CD4-positive, alpha-beta T cell treated with Interleukin-4 for 4 hours (primary cell): ENCODE data around the gene UPK1A.
A peak's percentile ranks its signal among the peaks of the same experiment; 100 is the strongest.
"Not testable (repeated sequence)": the region's sequence is repeated elsewhere in the genome, so short reads cannot be mapped to it uniquely, and the experiment has no call there.

Experiments used
- DNase-seq: peaks from one replicate; pipeline ENCODE4 v3.0.0-alpha.2; 2020

The UPK1A gene

DNA sequence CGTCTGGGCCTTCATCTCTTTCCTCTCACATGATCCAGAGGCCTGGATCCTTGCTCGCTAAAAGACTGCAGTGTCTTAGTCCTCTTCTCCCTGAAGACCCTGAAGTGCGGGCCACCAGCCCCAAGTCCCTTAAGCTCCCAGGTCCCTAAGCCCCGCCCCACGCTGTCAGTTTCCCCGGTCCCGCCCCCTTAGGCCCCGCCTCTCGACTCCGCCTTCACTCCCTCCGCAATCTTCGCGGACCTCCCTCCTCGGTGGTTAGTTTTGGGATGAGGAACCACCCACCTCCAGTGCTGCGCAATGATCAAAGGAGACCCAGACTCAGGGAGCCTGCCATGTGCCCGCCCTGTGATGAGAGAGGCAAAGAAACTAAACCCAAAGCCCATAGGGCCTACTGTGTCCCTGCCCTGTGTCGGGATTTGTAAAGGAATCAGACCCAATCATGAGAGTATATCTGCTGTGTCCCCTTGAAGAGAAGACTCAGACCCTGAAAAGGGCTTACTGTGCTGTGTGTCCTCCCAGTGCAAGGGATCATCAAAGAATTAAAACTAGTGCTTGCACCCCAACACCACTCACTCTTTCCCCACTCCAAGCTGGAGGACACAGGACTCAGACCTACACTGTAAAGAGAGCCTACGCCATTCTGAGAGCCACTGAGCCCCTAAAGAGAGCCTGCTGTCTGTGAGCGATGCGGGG is 21.2 kb upstream of the UPK1A start:
- DNase-seq, result peak; percentile 46

DNA sequence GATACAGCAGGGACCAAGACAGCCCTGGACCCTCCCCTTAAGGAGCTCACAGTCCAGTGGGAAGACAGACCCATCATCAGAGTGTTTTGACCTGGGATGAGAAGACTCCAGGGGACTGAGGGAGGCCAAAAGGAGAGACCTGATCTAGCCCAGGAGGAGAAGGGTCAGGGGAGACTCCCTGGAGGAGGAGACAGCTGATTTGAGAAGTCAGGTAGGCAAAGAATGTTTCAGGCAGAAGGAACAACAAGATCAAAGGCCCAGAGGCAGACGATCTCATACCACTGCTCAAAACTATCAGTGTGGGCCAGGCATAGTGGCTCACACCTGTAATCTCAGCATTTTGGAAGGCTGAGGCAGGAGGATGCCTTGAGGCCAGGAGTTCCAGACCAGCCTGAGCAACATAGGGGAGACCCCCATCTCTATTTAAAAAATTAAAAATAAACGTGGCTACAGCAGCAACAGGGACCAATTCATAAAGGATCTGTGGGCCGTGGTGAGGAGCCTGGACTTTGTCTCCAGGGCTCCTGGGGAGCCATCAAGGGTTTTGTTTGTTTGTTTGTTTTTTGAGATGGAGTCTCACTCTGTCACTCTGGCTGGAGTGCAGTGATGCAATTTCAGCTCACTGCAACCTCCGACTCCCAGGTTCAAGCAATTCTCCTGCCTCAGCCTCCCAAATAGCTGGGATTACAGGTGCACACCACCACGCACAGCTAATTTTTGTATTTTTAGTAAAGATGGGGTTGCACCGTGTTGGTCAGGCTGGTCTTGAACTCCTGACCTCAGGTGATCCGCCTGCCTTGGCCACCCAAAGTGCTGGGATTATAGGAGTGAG is 20.4 kb upstream of the UPK1A start:
- no peak for DNase-seq

DNA sequence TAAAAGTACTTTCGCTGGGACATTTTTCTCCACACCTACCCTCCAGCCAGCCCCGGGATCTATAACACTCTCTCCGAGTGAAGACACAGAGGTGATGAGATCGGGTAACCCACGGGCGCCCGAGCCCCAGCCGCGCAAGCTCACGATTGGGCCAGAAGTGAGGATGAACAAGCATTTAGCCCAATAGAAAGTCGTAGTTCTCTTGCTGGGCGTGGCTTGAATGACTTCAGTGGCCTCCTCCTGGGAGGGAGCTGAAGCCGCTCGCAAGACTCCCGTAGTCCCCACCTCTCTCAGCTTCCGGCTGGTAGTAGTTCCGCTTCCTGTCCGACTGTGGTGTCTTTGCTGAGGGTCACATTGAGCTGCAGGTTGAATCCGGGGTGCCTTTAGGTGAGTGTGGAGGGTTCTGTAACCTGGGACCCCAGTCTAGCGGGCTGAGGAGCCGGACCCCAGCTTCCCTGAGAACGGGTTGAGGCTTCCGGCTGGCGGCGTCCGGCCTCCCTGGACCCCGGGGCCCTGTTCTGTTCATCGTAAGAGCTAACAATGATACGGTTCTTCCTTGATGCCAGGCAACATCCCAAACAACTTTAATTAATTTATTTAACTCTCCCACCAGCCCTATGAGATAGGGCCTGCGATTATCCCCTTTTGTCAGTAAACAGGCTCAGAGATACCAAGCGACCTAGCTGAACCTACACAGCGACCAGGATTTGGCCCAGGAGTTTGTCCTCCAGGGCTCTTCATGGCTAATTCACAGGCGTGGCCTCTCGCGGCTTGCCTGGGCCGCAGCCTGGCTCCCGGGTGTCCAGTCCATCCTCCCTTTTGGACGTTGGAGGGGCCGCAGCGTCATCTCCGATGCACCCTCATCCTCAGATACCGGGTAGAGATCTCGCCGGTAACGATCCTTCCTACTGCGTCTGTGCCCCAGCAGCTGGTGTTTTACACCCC is 18.0 kb upstream of the UPK1A start, which contains the start of gene COX6B1:
Gene COX6B1, plus strand, starts transcription at position 307 of the 945 bp plus-strand sequence. CDS start 2,921 bp downstream, outside the sequence.
- peak; percentile 96 for DNase-seq

DNA sequence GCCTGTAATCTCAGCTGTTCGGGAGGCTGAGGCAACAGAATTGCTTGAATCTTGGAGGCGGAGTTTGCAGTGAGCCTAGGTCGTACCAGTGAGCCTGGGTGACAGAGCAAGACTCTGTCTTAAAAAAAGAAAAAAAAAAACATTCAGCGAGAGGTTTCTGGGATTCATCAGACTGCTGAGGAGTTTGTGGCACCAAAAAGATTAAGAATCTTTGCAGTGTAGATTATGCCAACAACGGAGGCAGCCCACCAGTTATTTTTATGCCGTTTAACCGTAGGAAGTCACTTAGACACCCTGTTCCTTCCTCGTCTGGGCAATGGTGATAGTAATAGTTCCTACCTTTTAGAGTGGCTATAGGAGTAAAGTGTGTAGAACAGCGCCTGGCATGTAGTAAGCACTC is 15.7 kb upstream of the UPK1A start:
- DNase-seq, result no peak

DNA sequence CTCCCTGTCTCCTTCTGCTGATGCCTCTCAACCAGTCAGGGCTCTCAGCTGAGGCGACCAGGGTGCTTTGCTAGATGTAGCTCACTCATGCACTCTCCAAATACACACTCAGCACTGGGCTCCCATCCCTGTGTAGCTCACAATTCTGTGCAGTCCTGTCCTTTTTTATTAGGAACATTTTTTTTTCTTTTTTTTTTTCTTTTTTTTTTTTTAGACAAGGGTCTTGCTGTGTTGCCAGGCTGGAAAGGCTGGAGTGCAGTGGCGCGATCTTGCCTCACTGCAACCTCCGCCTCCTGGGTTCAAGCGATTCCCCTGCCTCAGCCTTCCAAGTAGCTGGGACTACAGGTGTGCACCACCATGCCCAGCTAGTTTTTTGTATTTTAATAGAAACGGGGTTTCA is 11.5 kb upstream of the UPK1A start:
- not testable (repeated sequence) for DNase-seq

DNA sequence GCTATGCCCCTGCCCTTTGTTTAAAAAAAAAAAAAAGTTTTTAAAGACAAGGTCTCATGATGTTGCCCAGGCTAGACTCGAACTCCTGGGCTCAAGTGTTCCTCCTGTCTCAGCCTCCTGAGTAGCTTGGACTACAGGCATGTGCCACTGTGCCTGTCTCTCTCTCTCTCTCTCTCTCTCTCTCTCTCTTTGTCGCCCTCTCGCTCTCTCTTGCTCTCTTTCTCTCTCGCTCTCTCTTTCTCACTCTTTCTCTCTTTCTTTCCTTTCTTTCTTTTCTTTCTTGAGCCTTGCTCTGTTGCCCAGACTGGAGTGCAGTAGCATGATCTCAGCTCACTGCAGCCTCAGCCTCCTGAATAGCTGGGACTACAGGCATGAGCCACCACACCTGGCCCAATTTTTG is 10.7 kb upstream of the UPK1A start:
- DNase-seq, result no peak

DNA sequence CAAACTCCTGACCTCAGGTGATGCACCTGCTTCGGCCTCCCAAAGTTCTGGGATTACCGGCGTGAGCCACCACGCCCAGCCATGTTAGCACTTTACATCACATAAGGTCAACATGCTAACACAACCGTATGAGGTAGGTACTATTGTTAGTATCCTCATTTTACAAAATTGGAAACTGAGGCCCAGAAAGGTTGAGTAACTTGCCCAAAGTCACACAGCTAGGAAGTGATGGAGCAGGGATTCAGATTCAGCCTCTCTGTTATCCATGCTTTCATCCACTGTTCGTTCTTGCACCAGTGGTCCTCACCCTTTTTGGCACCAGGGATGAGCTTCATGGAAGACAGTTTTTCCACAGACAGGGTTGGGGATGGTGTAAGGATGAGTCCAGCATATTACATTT is 9.6 kb upstream of the UPK1A start:
- no peak for DNase-seq

DNA sequence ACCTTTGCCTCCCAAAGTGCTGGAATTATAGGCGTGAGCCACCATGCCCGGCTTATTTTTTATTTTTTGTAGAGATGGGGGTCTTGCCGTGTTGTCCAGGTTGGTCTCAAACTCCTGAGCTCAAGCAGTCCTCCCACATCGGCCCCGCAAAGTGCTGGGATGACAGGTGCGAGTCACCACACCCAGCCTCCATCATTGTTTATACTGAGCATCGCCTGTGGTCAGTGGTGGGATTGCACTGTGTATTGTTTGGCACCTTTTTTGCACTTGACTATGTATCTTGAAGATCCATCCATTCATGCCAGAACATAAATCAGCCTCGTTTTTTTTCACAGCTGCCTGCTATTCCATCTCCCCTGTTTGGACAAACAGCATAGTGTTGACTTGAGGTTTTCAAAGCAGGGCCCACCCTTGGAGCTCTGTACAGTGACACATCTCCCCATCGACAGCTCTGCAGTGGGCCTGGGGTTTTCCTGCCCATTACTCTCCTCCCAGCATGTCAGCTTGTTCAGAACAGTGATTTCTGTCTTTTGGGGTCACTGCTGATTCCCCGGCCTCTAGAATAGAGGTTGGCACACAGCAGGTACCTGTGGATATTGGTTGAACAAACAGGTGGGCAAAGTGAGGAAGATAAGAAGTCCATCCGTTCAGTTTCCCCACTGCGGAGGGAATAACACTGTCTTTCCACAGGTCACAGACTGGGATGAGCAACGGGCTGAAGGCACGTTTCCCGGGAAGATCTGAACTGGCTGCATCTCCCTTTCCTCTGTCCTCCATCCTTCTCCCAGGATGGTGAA is 8.2 kb upstream of the UPK1A start:
- no peak for DNase-seq

DNA sequence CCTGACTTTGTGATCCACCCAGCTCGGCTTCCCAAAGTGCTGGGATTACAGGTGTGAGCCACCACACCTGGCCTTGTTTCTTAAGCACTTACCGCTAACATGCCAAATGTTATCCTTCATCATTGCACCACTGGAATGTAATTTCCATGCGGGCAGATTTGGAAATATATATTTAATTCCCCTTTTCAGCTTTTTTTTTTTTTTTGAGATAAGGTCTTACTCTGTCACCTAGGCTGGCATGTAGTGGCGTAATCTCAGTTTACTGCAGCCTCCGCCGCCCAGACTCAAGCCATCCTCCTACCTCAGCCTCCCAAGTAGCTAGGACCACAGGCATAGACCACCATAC is 4.3 kb upstream of the UPK1A start:
- no peak for DNase-seq

DNA sequence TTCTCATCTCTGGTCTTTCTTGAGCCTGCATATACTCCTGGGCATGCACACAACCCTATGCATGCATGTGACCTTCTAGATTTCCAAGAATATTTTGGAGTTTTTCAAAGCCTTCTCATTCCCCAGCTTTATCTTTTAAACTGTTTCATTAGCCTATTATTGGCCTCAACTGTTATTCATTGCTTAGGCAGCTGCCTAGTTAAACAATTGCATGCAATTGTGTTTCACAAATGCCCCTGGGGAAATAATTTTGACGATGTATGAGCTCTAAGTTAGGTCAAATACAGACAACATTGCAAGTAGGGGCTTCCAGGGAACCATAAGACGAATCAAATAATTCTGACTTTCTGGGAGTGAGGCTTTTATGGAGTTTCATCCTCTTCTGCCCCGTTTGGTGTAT is 2.3 kb upstream of the UPK1A start:
- no peak for DNase-seq

DNA sequence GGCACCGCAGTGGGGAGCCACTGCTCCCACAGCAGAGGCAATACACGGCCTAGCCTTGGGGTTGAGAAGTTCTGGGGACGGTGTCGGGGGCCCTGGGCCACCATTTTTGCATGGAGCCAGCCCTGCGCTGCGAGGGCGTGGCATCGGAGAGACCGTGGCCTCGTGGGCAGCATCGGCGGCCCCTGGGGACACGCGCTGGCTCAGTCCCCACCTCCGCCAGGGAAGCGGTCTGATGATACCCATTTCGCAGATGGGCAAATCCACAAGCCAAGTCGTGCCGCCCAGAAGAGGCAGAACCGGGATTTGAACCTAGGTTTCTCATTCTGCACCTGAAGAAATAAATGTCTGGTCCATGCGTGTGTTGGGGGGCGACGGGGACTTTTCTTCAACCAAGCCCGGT is 1.2 kb upstream of the UPK1A start:
- DNase-seq, result no peak

DNA sequence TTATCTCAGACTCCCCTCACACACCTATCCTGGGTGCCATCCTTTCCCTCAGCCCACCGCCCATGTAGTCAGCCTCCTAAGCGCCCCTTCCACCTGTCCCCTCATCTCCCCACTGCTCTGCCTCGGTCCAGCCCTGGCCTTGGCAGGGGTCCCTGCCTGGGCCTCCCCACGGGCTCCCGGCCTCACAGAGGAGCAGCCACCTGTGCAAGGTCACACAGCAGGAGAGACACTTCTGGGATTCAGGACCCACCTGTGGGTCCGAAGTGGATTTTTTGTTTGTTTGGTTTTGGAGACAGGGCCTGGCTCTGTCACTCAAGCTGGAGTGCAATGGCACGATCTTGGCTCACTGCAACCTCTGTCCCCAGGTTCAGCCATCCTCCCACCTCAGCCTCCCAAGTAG is 713 bp upstream of the UPK1A start:
- no peak for DNase-seq

DNA sequence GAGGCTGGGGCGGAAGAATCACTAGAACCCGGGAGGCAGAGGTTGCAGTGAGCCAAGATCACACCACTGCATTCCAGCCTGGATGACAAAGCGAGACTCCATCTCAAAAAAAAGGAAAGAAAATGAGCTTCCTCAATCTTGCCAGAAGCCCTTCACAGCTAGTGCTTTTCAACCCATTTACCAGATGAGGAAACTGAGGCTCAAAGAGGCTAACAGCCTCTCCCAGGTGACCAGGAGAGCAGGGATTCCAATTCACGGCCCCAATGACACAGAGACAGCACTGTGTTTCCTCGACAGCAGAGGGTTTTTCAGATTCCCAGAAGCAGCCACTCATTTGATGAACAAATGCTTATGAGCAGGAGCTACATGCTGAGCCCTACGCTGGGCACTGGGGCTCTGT is 3.2 kb downstream of the UPK1A start:
- DNase-seq, result no peak

DNA sequence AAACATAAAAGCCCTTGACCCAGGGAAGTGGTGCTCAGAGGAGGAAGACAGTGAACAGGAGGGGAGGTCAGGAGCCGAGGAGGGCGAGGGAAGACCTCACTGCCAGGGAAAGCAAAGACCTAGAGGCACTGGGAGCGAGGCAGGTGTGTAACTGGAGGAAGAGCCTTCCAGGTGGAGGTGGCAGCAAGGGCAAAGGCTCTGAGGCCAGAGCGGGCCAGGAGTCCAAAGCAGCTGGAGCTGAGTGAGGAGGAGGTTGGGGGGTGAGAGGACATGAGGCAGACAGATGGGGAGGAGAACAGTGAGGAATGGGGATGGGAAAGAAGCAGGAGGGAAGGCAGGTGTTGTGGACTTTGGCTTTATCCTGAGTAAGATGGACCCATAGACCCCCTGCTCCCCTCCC is 3.7 kb downstream of the UPK1A start:
- no peak for DNase-seq

DNA sequence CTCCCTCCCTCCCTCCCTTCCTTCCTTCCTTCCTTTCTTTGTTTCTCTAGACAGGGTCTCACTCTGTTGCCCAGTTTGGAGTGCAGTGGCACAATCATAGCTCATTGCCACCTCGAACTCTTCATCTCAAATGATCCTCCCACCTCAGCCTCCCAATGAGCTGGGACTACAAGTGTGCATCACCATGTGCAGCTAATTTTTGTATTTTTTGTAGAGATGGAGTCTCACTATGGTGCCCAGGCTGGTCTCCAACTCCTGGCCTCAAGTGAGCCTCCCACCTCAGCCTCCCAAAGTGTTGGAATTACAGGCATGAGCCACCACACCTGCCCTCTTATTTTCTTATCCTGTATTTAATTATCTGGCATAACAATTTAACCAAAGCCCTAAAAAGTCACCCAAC is 4.4 kb downstream of the UPK1A start:
- no peak for DNase-seq

DNA sequence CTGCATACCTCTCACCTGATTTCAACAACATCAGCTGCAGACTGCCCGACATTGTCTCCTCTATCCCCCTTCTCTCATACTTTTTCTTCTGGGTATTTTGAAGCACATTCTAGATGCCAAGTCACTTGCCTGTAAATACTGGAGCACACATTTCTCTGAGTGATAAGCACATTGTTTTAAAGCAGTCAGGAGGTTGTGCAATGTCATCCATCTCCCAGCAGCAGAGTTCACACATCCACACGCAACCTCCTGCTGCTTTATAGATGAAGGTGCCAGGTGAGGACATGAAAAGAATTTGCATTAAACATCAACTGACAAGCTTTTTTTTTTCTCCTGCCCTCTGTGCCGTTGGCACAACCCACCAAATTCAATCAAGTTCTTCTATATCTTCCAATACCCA is 5.5 kb downstream of the UPK1A start:
- no peak for DNase-seq

DNA sequence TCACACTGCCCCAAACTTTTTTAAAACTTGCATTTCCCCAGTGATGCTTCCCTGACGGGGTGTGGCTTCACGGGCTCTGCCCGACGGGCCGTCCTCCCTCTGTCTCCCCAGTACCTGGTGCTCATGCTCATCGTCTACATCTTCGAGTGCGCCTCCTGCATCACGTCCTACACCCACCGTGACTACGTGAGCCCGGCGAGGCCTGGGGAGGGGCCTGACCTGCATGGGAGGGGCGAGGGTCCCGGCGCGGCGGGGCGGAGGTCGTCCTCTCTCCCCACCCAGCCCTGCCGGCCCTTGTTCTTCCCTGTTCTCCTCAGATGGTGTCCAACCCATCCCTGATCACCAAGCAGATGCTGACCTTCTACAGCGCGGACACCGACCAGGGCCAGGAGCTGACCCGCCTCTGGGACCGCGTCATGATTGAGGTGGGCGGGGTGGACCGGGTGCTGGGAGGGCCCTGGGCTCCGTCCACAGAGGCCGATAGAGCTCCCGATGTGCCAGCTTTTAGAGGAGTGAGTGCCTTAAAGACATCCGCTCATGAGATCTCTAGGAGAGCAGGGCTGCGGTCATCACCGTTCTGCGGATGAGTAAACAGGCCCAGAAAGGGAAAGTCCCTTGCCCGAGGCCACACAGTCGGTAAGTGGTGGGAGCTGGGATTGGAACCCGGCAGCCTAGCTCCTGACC is 6.9 kb downstream of the UPK1A start:
- DNase-seq, result peak; percentile 48

DNA sequence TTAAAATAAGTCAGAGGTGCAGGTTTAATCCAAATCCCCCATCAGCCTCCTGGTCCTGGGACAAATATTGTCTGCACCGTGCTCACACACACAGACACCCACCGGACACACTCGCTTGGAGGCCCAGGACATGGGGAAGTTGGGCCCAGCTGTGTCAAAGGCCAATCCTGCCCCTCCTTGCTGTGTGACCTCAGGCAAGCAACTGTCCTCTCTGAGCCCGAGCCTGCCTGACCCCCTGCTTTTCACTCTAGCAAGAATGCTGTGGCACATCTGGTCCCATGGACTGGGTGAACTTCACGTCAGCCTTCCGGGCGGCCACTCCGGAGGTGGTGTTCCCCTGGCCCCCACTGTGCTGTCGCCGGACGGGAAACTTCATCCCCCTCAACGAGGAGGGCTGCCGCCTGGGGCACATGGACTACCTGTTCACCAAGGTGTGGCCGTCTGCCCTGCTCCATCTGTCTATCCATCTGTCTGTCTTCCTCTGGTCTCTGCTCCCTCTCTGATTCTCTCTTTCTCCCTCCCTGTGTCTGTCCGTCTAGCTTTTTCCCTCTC is 9.3 kb downstream of the UPK1A start:
- no peak for DNase-seq

DNA sequence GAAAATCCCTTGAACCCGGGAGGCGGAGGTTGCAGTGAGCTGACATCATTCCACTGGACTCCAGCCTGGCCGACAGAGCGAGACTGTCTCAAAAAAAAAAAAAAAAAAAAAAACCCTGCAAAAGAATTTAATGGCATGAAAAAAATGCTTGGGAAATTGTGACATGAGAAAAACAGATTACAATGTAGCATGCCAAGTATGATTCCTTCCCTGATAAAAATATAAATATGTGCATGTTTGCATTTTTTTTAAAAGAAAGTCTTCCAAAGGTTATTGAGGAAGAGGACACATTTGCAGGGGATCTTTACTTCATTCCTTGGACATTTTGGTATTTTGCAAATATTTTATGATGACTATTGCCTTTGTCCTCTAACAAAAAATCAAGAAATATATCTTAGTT is 23.5 kb downstream of the UPK1A start:
- DNase-seq, result no peak

DNA sequence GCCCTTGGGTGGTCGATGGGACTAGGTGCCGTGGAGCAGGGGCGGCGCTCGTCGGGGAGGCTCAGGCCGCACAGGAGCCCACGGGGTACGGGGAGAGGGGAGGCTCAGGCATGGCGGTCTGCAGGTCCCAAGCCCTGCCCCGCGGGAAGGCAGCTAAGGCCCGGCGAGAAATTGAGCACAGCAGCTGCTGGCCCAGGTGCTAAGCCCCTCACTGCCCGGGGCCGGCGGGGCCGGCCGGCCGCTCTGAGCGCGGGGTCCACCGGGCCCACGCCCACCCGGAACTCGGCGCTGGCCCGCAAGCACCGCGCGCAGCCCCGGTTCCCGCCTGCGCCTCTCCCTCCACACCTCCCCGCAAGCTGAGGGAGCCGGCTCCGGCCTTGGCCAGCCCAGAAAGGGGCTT is 24.8 kb downstream of the UPK1A start:
- DNase-seq, result not testable (repeated sequence)

DNA sequence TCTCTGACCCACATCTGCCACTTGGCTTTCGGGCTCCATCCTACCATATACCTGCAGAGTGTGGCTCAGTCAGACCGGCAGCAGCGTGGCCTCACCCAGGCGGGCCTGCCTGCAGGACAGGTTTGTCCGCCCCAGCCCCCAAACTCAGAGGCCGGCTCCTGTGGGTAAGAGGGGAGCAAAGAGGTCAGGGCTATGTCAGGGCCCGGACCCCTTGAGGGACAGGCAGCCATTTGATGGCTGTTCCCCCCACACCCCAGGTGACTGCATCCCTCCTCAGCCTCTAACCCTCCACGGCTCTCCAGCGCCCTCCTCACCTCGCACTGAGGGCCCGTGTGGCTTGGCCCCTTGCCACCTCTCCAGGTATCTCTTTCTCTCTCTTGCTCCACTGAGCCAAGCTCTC is 25.7 kb downstream of the UPK1A start:
- no peak for DNase-seq

DNA sequence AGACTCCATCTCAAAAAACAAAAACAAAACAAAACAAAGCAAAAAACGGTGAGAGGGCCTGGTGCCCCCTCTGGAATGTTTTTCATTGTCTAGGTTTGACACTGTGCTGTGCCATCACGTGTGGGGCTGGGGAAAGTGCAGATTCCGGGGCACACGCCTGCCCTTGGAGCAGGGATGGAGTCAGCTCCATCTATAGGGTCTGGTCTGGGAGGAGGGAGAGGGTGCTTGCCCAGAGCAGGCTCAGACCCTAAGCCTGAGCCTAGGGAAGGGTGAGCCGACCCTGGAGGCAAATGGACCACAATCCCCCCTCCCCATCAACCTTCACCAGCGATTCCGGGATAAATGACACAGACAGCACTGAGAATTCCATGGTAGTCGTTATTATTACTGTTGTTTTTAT is 27.1 kb downstream of the UPK1A start:
- no peak for DNase-seq
